Psoas muscle (tissue), 8 donors: Measurements from ENCODE around the gene MYO1B. TPM values are rescaled to one million over a fixed set of nuclear protein-coding genes. Genes with fewer than 3 reads are reported as not detected.

Experiments used
- ATAC-seq, 4 donors: fragments of 200-7000 bp; cut with Tn5 transposase; one replicate each; pipeline ENCODE4 v1.9.1; 2020; ENCODE audit warnings: moderate library complexity in 3 of 4, mild to moderate bottlenecking in 2 of 4
- DNase-seq, 2 donors: peaks; one replicate each; pipeline ENCODE4 v3.0.0-alpha.2; 2020
- H3K27ac ChIP-seq: fragments of 200-600 bp; one replicate; pipeline ENCODE4 v1.8.0; 2022
- H3K27me3 ChIP-seq, 3 donors: fragments of 200-600 bp in 1 of 3; one replicate each; pipeline versions ENCODE4 v1.6.1 to v1.8.0; 2013 to 2022; ENCODE audit warnings: low read length in 2 of 3, mild to moderate bottlenecking in 2 of 3, moderate library complexity in 1 of 3; ENCODE audit not compliant: insufficient read depth in 3 of 3
- H3K36me3 ChIP-seq, 2 donors: fragments of 200-600 bp in 1 of 2; one replicate each; pipeline versions ENCODE4 v1.6.1 to v1.8.0; 2013 to 2022; ENCODE audit warnings: low read depth in 1 of 2, mild to moderate bottlenecking in 1 of 2, moderate library complexity in 1 of 2; ENCODE audit not compliant: insufficient read depth in 1 of 2
- H3K4me1 ChIP-seq: fragments of 200-600 bp; one replicate; pipeline ENCODE4 v1.8.0; 2022
- H3K4me3 ChIP-seq: fragments of 200-600 bp; one replicate; pipeline ENCODE4 v1.8.0; 2022; ENCODE audit warnings: mild to moderate bottlenecking
- H3K9me3 ChIP-seq: fragments of 200-600 bp; one replicate; pipeline ENCODE4 v1.8.0; 2022
- WGBS, 3 donors: extraction: QIAGEN DNeasy Blood & Tissue Kit; methylation state at CpG; one replicate each; pipeline versions ENCODE4 v1.1.6 to v1.1.7; 2013; 5-methylcytosine and 5-hydroxymethylcytosine counted together
- intact Hi-C, 2 donors: fragments of 100-400 bp; cut with DNase I; formaldehyde crosslinking; loops; one replicate each; pipeline versions ENCODE4 v1.11.0 to v1.14.2; 2022
- polyA plus RNA-seq, 3 donors: library from polyadenylated mRNA; stranded (reverse); fragments of 200-250 nt; gene quantifications; one replicate each; pipeline ENCODE4 v1.2.3, GENCODE V29; 2013
- total RNA-seq, 4 donors: library from RNA; stranded (reverse); fragmentation: NEBNext Ultra II Directional in 2 of 4; extraction: Animal tissue kit (Norgen Biotek cat#: 25700) in 2 of 4; gene quantifications; one replicate each; pipeline versions ENCODE4 v1.2.1 to v1.2.4, GENCODE V29; 2021 to 2023
- TF ChIP-seq, protein P1 (sequence below): fragments of 200-600 bp; IDR thresholded peaks from one replicate; pipeline ENCODE4 v1.8.0; 2022; ENCODE audit warnings: antibody characterized with exemption
- donor health status: healthy with polysubstance abuse.
- donor health status: DM: no; HTN: no; CAD: no; lungs with moderate emphysema.
- donor health status: Bipolar disorder and iron deficiency.
- donor health status: healthy.
- donor health status: DM: yes; HTN: yes; CAD: no.
- donor health status: DM: no; HTN: no; CAD: no.
- donor health status: DM: no; HTN: no; CAD: no.
- donor health status: DM: yes; HTN: yes; CAD: no.

Gene MYO1B
- total and polyA plus RNA-seq, 7 donors = 4.4 to 14.1 (median 7.9) TPM

DNA sequence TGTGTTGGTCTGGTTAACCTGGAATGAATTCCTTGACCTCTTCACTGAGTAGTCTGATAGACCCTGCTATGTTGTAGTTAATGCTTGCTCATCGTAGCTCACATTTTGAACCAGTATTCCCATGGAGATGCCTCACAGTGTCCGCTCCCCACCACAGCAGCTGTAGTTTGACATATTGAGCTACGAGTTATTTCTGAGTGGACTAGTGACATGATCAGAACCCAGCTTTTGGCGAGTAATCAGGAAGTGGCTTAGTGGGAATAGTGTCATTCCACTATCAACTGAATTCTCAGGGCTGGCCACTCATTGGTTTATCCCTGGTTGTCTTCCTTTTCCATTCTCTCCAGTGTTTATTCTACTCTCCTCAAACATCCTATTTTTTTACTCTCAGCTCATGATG lies 102.7 kb downstream of the MYO1B start:
- no peaks in the 10 kb centered on the region for H3K4me1 ChIP-seq
- H3K36me3 ChIP-seq = no peaks in the 10 kb centered on the region
- peaks cover 0 to 5% (median 0%) of the 10 kb centered on the region in 3 donors for H3K27me3 ChIP-seq
- H3K27ac ChIP-seq = no peak overlapping the region
- H3K4me3 ChIP-seq = no peak overlapping the region
- intact Hi-C loops = no loop called here
- ATAC-seq = no peak
- no peak for DNase-seq
- WGBS, 3 donors = 87 to 89% (median 89%) methylated on average over 4 of the region's 4 CpGs
- no peaks in the 10 kb centered on the region for H3K9me3 ChIP-seq
- TF ChIP-seq, protein P1, sequence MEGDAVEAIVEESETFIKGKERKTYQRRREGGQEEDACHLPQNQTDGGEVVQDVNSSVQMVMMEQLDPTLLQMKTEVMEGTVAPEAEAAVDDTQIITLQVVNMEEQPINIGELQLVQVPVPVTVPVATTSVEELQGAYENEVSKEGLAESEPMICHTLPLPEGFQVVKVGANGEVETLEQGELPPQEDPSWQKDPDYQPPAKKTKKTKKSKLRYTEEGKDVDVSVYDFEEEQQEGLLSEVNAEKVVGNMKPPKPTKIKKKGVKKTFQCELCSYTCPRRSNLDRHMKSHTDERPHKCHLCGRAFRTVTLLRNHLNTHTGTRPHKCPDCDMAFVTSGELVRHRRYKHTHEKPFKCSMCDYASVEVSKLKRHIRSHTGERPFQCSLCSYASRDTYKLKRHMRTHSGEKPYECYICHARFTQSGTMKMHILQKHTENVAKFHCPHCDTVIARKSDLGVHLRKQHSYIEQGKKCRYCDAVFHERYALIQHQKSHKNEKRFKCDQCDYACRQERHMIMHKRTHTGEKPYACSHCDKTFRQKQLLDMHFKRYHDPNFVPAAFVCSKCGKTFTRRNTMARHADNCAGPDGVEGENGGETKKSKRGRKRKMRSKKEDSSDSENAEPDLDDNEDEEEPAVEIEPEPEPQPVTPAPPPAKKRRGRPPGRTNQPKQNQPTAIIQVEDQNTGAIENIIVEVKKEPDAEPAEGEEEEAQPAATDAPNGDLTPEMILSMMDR = no peak

DNA sequence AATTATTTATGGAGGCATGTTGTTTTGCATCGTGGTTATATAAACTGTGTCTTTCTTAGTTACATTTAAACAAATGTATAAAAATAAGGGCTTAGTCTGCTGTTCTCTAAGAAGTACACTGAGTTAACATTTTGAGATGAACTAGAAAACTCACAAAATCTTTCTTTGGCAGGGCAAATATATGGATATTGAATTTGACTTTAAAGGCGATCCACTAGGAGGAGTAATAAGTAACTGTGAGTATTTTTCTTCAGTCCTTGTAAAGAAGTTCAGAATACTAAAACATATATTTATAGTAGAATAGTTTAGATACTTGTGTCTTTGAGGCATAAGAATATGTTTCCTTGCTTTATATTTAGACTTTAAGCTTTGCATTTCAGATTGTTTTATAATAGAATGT lies 104.8 kb downstream of the MYO1B start:
- no peak for ATAC-seq
- peaks cover 0 to 5% (median 0%) of the 10 kb centered on the region in 3 donors for H3K27me3 ChIP-seq
- no peak overlapping the region for H3K27ac ChIP-seq
- intact Hi-C loops = no loop called here
- no peak for DNase-seq
- H3K4me1 ChIP-seq = no peaks in the 10 kb centered on the region
- no peak overlapping the region for H3K4me3 ChIP-seq
- TF ChIP-seq, protein P1 = no peak
- H3K36me3 ChIP-seq = no peaks in the 10 kb centered on the region
- WGBS, 3 donors = 71 to 79% (median 78%) methylated on average over 2 of the region's 2 CpGs
- H3K9me3 ChIP-seq = no peaks in the 10 kb centered on the region

DNA sequence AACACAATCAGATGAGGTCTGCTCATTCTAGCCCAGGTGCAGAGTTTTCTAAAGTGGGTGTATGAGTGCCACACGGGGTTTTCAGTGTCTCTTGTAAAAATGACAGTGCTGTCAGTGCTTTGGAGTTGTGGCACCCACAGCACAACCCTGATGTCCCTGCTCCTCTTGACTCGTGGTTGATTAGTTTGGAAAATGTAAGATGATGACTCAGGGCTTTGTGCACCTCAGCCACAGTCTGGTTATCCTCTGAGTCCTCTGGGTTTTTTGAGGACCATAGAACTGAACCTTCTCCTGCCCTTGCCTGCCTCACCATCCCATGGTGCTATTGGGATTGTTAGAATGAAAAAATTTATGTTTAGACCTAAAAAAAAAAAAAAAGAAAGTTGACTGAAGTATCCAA lies 105.6 kb downstream of the MYO1B start:
- Histone ChIP-seq H3K27me3 (peaks cover 0 to 5% (median 0%) of the 10 kb centered on the region in 3 donors), H3K4me1 (no peaks in the 10 kb centered on the region), H3K36me3 (no peaks in the 10 kb centered on the region), H3K4me3 (no peak overlapping the region), H3K27ac (no peak overlapping the region), H3K9me3 (no peaks in the 10 kb centered on the region)
- intact Hi-C loops = no loop called here
- TF ChIP-seq, protein P1 = no peak
- ATAC-seq = no peak
- WGBS, 3 donors = 51 to 70% (median 60%) methylated on average over 2 of the region's 2 CpGs
- no peak for DNase-seq

DNA sequence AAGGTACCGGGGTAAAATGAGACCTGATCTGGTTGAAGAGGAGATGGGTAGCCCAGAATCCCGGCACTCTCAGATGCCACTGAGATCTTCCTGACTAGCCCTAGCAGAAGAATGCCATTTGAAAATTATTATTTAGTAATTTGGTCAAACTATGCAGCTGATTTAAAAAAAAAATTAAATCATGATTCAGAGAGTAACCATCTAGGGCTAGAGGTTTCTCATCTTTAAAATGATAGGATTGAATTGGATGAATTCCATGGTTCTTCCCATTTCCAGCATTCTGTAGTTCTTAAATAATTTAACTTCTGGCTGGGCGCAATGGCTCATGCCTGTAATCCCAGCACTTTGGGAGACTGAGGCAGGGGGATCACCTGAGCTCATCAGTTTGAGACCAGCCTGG lies 106.1 kb downstream of the MYO1B start:
- no peaks in the 10 kb centered on the region for H3K36me3 ChIP-seq
- no peaks in the 10 kb centered on the region for H3K9me3 ChIP-seq
- H3K27me3 ChIP-seq = peaks cover 0 to 5% (median 0%) of the 10 kb centered on the region in 3 donors
- intact Hi-C loops = no loop called here
- H3K4me1 ChIP-seq = no peaks in the 10 kb centered on the region
- WGBS, 3 donors = 98 to 99% (median 98%) methylated on average over 3 of the region's 3 CpGs
- DNase-seq (no peak), ATAC-seq (no peak)
- H3K27ac ChIP-seq = no peak overlapping the region
- H3K4me3 ChIP-seq = no peak overlapping the region
- TF ChIP-seq, protein P1 = no peak

DNA sequence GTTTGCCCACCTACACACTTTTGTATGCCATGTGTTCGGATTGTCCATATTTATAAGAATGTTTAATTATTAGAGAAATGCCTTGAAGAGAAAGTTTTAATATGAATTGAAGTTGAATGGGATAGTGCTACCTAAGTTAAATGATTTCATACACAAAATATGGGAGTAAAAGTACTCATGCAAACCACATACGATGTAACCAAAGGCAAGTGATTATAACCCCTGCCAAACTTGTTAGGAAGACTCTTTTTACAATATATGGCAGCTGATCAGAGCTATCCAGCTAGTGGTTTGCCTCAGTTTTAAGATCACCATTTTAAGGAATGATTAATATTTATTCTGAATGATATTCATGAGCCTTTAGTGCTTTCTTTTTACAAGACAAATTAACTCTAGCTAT lies 106.7 kb downstream of the MYO1B start:
- TF ChIP-seq, protein P1 = no peak
- no peak for ATAC-seq
- Histone ChIP-seq H3K27ac (no peak overlapping the region), H3K36me3 (no peaks in the 10 kb centered on the region), H3K4me3 (no peak overlapping the region), H3K27me3 (peaks cover 0 to 5% (median 0%) of the 10 kb centered on the region in 3 donors), H3K9me3 (no peaks in the 10 kb centered on the region), H3K4me1 (no peaks in the 10 kb centered on the region)
- no peak for DNase-seq
- intact Hi-C loops = no loop called here
- 85 to 89% (median 88%) methylated on average over 2 of the region's 2 CpGs for WGBS, 3 donors
